22Rv1 (cell line): Measurements from ENCODE around the gene CUL3.

Experiments used
- ZFX ChIP-seq: fragments of 450-650 bp; IDR thresholded peaks from 2 replicates; pipeline ENCODE4 v1.6.1; 2017; ENCODE audit warnings: antibody characterized with exemption, borderline replicate concordance
- TF ChIP-seq, protein P1 (sequence below): fragments of 450-650 bp; IDR thresholded peaks from 2 replicates; pipeline ENCODE4 v1.5.1; 2017; ENCODE audit warnings: mild to moderate bottlenecking

DNA sequence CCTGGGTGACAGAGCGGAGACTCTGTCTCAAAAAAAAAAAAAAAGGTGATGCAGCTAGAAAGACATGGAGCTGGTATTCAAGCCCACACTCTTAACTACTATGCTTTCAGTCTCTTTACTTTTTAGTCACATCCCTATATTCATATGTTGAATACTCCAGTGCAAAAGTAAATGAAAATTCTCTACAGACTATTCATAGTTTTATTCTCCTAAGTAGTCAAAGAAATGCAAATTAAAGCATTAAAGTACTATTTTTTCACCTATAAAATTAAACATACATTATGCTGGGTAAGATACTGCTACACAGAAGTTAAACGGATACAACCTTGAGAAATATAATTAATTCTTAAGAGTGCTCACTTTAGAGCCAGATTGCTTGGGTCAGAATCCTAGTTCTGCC lies 7.6 kb downstream of the CUL3 start:
- TF ChIP-seq, protein P1, sequence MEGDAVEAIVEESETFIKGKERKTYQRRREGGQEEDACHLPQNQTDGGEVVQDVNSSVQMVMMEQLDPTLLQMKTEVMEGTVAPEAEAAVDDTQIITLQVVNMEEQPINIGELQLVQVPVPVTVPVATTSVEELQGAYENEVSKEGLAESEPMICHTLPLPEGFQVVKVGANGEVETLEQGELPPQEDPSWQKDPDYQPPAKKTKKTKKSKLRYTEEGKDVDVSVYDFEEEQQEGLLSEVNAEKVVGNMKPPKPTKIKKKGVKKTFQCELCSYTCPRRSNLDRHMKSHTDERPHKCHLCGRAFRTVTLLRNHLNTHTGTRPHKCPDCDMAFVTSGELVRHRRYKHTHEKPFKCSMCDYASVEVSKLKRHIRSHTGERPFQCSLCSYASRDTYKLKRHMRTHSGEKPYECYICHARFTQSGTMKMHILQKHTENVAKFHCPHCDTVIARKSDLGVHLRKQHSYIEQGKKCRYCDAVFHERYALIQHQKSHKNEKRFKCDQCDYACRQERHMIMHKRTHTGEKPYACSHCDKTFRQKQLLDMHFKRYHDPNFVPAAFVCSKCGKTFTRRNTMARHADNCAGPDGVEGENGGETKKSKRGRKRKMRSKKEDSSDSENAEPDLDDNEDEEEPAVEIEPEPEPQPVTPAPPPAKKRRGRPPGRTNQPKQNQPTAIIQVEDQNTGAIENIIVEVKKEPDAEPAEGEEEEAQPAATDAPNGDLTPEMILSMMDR, result no peak
- TF ChIP-seq ZFX, result no peak
